Peyer's patch (tissue), 4 donors: ENCODE results near the gene RRM1.

Experiments used
- CTCF ChIP-seq, 6 experiments: fragments of 450-650 bp in 4 of 6; fragments of 200-600 bp in 2 of 6; sonication (generic) in 1 of 6; IDR thresholded peaks; one replicate each; pipeline ENCODE4 v1.5.1; 2017 to 2019; ENCODE audit warnings: antibody characterized with exemption in 6 of 6, mild to moderate bottlenecking in 3 of 6, moderate library complexity in 1 of 6
- POLR2A ChIP-seq, 2 donors: fragments of 450-650 bp; IDR thresholded peaks; one replicate each; pipeline ENCODE4 v1.5.1; 2017; ENCODE audit warnings: antibody characterized with exemption in 2 of 2, mild to moderate bottlenecking in 2 of 2, moderate library complexity in 2 of 2

GRCh38 chr11:4111834-4112233, 17.2 kb downstream of the RRM1 start:
- TF ChIP-seq CTCF (IDR thresholded peaks at IDR 0.05) (no peak), POLR2A (IDR thresholded peaks at IDR 0.05) (no peak)
